Ramos (cell line): ENCODE data around the gene ITGAL.
"Not testable (repeated sequence)": the region's sequence is repeated elsewhere in the genome, so short reads cannot be mapped to it uniquely, and the experiment has no call there.

Source experiments
- in situ Hi-C: fragments of 300-500 bp; cut with MboI; formaldehyde crosslinking; loops from one replicate; pipeline ENCODE4 v1.14.3; 2022; ENCODE audit warnings: low sequenced_read_pairs; ENCODE audit not compliant: unreplicated experiment

The ITGAL gene

GRCh38 chr16:30472328-30472942 is at the start of gene ITGAL:
Gene ITGAL, plus strand, starts transcription at chr16:30472742. Its CDS starts 96 bp downstream, at chr16:30472838.
- in situ Hi-C loops, result no loop called here

- in situ Hi-C loops, result loop anchor here (10.0 kb wide), 1 partner anchor 363 kb away; the partner anchor contains the start of gene ALDOA
Measured at GRCh38 chr16:30428055-30428454, 44.5 kb upstream of the ITGAL start.

- in situ Hi-C loops, result loop anchor here (10.0 kb wide), 1 partner anchor 365 kb away; the partner anchor contains the start of gene ALDOA
Measured at GRCh38 chr16:30429418-30429677, 43.2 kb upstream of the ITGAL start.

GRCh38 chr16:30429678-30430427 is 42.7 kb upstream of the ITGAL start, which contains the start of gene DCTPP1:
Gene DCTPP1, minus strand, starts transcription at chr16:30430030. Its CDS starts 50 bp downstream, at chr16:30429980.
- in situ Hi-C loops, result loop anchor here (10.0 kb wide), 1 partner anchor 365 kb away; the partner anchor contains the start of gene ALDOA

GRCh38 chr16:30430428-30430970 is 42.0 kb upstream of the ITGAL start:
- in situ Hi-C loops, result no loop called here

- in situ Hi-C loops, result no loop called here
Measured at GRCh38 chr16:30434852-30435251, 37.7 kb upstream of the ITGAL start.

GRCh38 chr16:30437511-30438046 is 35.0 kb upstream of the ITGAL start:
- in situ Hi-C loops, result no loop called here

GRCh38 chr16:30438835-30439234 is 33.7 kb upstream of the ITGAL start:
- in situ Hi-C loops, result no loop called here

- in situ Hi-C loops, result no loop called here
Measured at GRCh38 chr16:30439720-30440348, 32.7 kb upstream of the ITGAL start.

GRCh38 chr16:30443631-30444030 is 28.9 kb upstream of the ITGAL start:
- in situ Hi-C loops, result no loop called here

- in situ Hi-C loops, result no loop called here
Measured at GRCh38 chr16:30444231-30445148, 28.1 kb upstream of the ITGAL start.

GRCh38 chr16:30445149-30445407 is 27.5 kb upstream of the ITGAL start:
- in situ Hi-C loops, result no loop called here

- in situ Hi-C loops, result no loop called here
Measured at GRCh38 chr16:30445408-30446202, 26.9 kb upstream of the ITGAL start, which contains the start of gene SEPHS2. Gene SEPHS2, minus strand, starts transcription at chr16:30445874. Its CDS starts 147 bp downstream, at chr16:30445727.

- in situ Hi-C loops, result no loop called here
Measured at GRCh38 chr16:30446203-30446595, 26.3 kb upstream of the ITGAL start.

- in situ Hi-C loops, result no loop called here
Measured at GRCh38 chr16:30447512-30448226, 24.9 kb upstream of the ITGAL start.

GRCh38 chr16:30449116-30449435 is 23.5 kb upstream of the ITGAL start:
- in situ Hi-C loops, result no loop called here

- in situ Hi-C loops, result not testable (repeated sequence)
Measured at GRCh38 chr16:30452709-30453580, 19.6 kb upstream of the ITGAL start.

- in situ Hi-C loops, result no loop called here
Measured at GRCh38 chr16:30456302-30456701, 16.2 kb upstream of the ITGAL start.
